Nephron progenitor cell (in vitro differentiated cells): ENCODE data around the gene ZMIZ1.

Experiments used
- DNase-seq: peaks from one replicate; pipeline ENCODE4 v3.0.0; 2021
- H3K27ac Mint-ChIP-seq: 2 replicates; pipeline ENCODE4 v1.8.0; 2021; ENCODE audit warnings: mild to moderate bottlenecking, moderate library complexity, mixed read lengths
- H3K27me3 Mint-ChIP-seq: 2 replicates; pipeline ENCODE4 v1.8.0; 2021; ENCODE audit warnings: mild to moderate bottlenecking, low read depth, mixed read lengths; ENCODE audit not compliant: poor library complexity
- H3K36me3 Mint-ChIP-seq: 2 replicates; pipeline ENCODE4 v1.8.0; 2021; ENCODE audit warnings: low read depth, mixed read lengths
- H3K4me1 Mint-ChIP-seq: 2 replicates; pipeline ENCODE4 v1.8.0; 2021; ENCODE audit warnings: mixed read lengths
- H3K4me3 Mint-ChIP-seq: 2 replicates; pipeline ENCODE4 v1.8.0; 2021; ENCODE audit warnings: mild to moderate bottlenecking, moderate library complexity, mixed read lengths
- H3K9me3 Mint-ChIP-seq: 2 replicates; pipeline ENCODE4 v1.8.0; 2021; ENCODE audit warnings: mild to moderate bottlenecking, moderate library complexity, mixed read lengths
- TF ChIP-seq, protein P1 (sequence below): fragments of 200-600 bp; sonication (generic); IDR thresholded peaks from 2 replicates; pipeline ENCODE4 v1.5.0; 2021; ENCODE audit warnings: antibody characterized with exemption

The ZMIZ1 gene

DNA sequence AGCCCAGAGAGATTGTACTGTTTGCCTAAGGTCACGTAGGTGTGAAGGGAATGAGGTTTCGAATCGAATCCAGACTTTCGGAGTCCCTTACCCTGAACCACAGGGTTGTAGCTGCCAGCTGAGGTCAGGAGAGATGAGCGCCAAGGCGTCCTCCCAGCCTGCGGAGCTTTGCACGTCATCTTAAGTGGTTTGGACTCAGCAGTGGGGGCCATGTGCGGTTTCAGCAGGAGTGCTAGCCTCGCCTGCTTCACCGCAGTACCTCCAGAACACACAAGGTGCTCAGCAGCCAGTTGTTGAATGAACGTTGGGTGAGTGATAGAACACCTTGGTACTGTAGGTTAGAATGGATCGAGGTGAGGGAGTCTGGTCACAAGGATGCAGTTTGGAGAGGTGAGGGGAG lies 203.6 kb downstream of the ZMIZ1 start:
- no peak for DNase-seq
- H3K4me3 Mint-ChIP-seq = no peak overlapping the region
- peaks cover 19% of the 10 kb centered on the region for H3K36me3 Mint-ChIP-seq
- TF ChIP-seq, protein P1, sequence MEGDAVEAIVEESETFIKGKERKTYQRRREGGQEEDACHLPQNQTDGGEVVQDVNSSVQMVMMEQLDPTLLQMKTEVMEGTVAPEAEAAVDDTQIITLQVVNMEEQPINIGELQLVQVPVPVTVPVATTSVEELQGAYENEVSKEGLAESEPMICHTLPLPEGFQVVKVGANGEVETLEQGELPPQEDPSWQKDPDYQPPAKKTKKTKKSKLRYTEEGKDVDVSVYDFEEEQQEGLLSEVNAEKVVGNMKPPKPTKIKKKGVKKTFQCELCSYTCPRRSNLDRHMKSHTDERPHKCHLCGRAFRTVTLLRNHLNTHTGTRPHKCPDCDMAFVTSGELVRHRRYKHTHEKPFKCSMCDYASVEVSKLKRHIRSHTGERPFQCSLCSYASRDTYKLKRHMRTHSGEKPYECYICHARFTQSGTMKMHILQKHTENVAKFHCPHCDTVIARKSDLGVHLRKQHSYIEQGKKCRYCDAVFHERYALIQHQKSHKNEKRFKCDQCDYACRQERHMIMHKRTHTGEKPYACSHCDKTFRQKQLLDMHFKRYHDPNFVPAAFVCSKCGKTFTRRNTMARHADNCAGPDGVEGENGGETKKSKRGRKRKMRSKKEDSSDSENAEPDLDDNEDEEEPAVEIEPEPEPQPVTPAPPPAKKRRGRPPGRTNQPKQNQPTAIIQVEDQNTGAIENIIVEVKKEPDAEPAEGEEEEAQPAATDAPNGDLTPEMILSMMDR = no peak
- peaks cover 3% of the 10 kb centered on the region for H3K27me3 Mint-ChIP-seq
- H3K4me1 Mint-ChIP-seq = peaks cover 70% of the 10 kb centered on the region
- no peaks in the 10 kb centered on the region for H3K9me3 Mint-ChIP-seq
- H3K27ac Mint-ChIP-seq = no peak overlapping the region

DNA sequence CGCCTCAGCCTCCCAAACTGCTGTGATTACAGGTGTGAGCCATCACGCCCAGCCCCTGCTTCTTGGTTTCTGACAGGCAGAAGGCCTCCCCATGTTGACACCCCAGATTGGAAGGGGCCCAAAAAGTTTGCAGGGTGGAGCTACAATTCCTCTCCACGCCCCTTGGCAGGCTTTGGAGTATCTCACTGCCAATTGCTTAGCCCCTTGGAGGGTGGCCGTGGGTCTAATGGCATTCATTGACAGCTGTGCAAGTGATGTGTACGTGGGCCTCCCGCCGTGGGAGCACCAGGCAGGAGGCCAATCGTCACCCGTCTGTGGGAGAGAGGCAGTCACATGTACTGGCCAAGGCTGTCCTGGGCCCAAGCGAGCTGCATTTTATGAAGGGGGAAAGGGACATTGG lies 204.8 kb downstream of the ZMIZ1 start:
- H3K9me3 Mint-ChIP-seq = no peaks in the 10 kb centered on the region
- DNase-seq = no peak
- no peak overlapping the region for H3K27ac Mint-ChIP-seq
- peaks cover 28% of the 10 kb centered on the region for H3K36me3 Mint-ChIP-seq
- peaks cover 72% of the 10 kb centered on the region for H3K4me1 Mint-ChIP-seq
- no peak overlapping the region for H3K4me3 Mint-ChIP-seq
- peaks cover 3% of the 10 kb centered on the region for H3K27me3 Mint-ChIP-seq
- TF ChIP-seq, protein P1 = no peak

DNA sequence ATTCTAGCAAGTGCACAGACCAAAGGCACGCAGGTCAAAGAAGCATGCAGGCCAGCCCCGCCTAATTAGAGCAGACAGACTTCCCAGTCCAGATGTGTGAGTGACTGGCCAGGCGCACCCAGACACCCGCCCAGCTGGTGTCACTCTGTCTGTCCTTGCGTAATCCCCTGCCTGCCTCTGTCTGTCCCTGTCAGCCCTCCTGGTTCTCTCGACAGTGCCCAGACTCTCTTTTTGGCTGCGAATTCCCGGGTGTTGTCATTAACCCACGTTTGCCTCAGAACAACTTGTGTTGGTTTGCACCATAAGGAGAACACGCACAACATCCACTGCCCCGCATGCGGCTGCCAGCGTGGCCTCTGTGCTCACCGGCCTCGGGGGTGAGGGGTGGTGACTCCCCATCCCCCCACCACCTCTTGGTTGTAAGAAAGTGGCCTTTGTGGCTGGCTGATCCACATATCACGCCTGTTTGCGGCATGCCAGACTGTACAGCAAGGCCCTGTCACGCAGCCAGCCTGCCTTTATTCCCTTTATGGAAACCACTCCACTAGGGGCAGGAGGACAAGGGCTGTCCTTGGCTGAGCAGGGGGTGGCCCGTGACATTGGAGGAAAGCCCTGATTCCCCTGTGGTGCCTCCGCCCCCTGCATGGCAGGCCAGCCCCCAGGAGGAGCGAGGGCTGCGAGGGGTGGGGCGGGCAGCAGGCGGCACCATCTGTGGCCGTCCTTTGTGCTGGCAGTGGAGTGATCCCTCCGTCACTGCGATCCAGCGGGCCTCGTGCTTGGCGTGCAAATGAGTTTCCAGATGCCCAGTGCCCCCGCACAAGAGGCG lies 205.7 kb downstream of the ZMIZ1 start:
- TF ChIP-seq, protein P1 = no peak
- H3K36me3 Mint-ChIP-seq = peaks cover 30% of the 10 kb centered on the region
- DNase-seq = no peak
- H3K27me3 Mint-ChIP-seq = peaks cover 3% of the 10 kb centered on the region
- peak overlapping the region; percentile 86 for H3K27ac Mint-ChIP-seq
- no peak overlapping the region for H3K4me3 Mint-ChIP-seq
- H3K9me3 Mint-ChIP-seq = peaks cover 3% of the 10 kb centered on the region
- H3K4me1 Mint-ChIP-seq = peaks cover 64% of the 10 kb centered on the region

DNA sequence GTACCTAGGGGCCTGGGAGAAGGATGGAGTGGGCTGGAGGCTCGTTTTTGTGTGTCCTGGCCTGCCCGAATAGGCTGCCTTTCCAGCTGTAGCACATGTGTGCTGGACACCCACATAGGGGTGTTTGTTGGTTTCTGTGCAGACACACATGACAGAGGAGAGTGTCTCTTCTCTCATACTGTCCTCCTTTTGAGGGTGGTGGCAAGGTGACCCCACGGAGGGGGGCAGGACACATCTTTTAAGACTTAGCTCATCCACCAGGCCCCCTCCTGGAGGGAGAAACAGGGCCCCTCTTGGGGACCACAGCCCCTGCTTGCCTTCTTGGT lies 206.3 kb downstream of the ZMIZ1 start:
- H3K27me3 Mint-ChIP-seq = peaks cover 3% of the 10 kb centered on the region
- H3K4me3 Mint-ChIP-seq = no peak overlapping the region
- H3K4me1 Mint-ChIP-seq = peaks cover 58% of the 10 kb centered on the region
- H3K9me3 Mint-ChIP-seq = peaks cover 3% of the 10 kb centered on the region
- H3K36me3 Mint-ChIP-seq = peaks cover 36% of the 10 kb centered on the region
- TF ChIP-seq, protein P1 = no peak
- H3K27ac Mint-ChIP-seq = no peak overlapping the region
- no peak for DNase-seq

DNA sequence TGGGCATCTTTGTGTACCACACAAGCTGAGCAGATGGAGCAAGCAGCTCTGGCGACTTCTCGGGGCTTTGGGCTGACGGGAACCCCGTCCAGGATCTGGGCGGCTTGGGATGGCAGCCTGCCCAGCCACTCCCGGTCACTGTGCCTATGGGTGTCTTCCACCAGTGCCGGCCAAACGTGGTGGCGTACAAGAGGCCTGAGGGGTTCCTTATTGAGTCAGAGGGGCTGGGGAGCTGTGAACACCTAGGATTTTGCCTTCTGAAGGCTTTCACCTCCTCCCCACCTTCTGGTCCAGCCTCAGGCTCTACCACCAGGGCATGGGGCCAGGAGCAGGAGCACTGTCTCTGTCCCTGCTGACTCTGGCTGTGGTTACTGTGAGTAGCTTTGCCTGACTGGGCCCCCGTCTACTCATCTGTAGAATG lies 206.7 kb downstream of the ZMIZ1 start:
- H3K4me1 Mint-ChIP-seq = peaks cover 55% of the 10 kb centered on the region
- TF ChIP-seq, protein P1 = no peak
- no peak for DNase-seq
- peaks cover 39% of the 10 kb centered on the region for H3K36me3 Mint-ChIP-seq
- no peak overlapping the region for H3K4me3 Mint-ChIP-seq
- peak overlapping the region; percentile 42 for H3K27ac Mint-ChIP-seq
- H3K9me3 Mint-ChIP-seq = peaks cover 3% of the 10 kb centered on the region
- H3K27me3 Mint-ChIP-seq = peaks cover 3% of the 10 kb centered on the region
